Spleen (tissue), 11 donors: Measurements from ENCODE around the gene PLS1. TPM values are rescaled to one million over a fixed set of nuclear protein-coding genes. Genes with fewer than 3 reads are reported as not detected.
"Not testable (repeated sequence)": the region's sequence is repeated elsewhere in the genome, so short reads cannot be mapped to it uniquely, and the experiment has no call there.

Source experiments
- DNase-seq: peaks from one replicate; pipeline ENCODE4 v3.0.0-alpha.2; 2020
- H3K27ac ChIP-seq, 8 donors: fragments of 200-600 bp; sonication (generic) in 7 of 8; 1 replicate in 4 of 8; 2 replicates in 4 of 8; pipeline versions ENCODE4 v1.5.0 to v1.8.0; 2016 to 2021; ENCODE audit warnings: inconsistent platforms in 4 of 8, mild to moderate bottlenecking in 4 of 8, moderate library complexity in 1 of 8
- H3K27me3 ChIP-seq, 7 donors: fragments of 200-600 bp; sonication (generic) in 6 of 7; replicated peaks in 1 of 7; 1 replicate in 4 of 7; 2 replicates in 3 of 7; pipeline versions ENCODE4 v1.5.0 to v1.8.0; 2016 to 2021; ENCODE audit warnings: inconsistent platforms in 3 of 7, mild to moderate bottlenecking in 1 of 7
- H3K36me3 ChIP-seq, 6 donors: fragments of 200-600 bp; sonication (generic) in 5 of 6; 1 replicate in 4 of 6; 2 replicates in 2 of 6; pipeline versions ENCODE4 v1.5.0 to v1.8.0; 2016 to 2021; ENCODE audit warnings: inconsistent platforms in 2 of 6
- H3K4me1 ChIP-seq, 6 donors: fragments of 200-600 bp; sonication (generic) in 5 of 6; 1 replicate in 3 of 6; 2 replicates in 3 of 6; pipeline versions ENCODE4 v1.5.0 to v1.8.0; 2016 to 2021; ENCODE audit warnings: inconsistent platforms in 3 of 6
- H3K4me3 ChIP-seq, 8 donors: fragments of 200-600 bp; sonication (generic) in 7 of 8; 1 replicate in 4 of 8; 2 replicates in 4 of 8; pipeline versions ENCODE4 v1.5.0 to v1.8.0; 2016 to 2021; ENCODE audit warnings: inconsistent platforms in 4 of 8, mild to moderate bottlenecking in 4 of 8, moderate library complexity in 2 of 8
- H3K9me3 ChIP-seq, 8 donors: fragments of 200-600 bp; sonication (generic) in 7 of 8; 1 replicate in 4 of 8; 2 replicates in 4 of 8; pipeline versions ENCODE4 v1.5.0 to v1.8.0; 2016 to 2021; ENCODE audit warnings: inconsistent platforms in 4 of 8
- POLR2A ChIP-seq, 3 donors: fragments of 450-650 bp; IDR thresholded peaks; one replicate each; pipeline ENCODE4 v1.5.1; 2017; ENCODE audit warnings: antibody characterized with exemption in 3 of 3, mild to moderate bottlenecking in 1 of 3
- POLR2AphosphoS5 ChIP-seq, 3 donors: sonication (generic); formaldehyde crosslinking; IDR thresholded peaks; one replicate each; pipeline ENCODE4 v1.5.1; 2017; ENCODE audit warnings: antibody characterized with exemption in 3 of 3
- WGBS, 5 donors: extraction: QIAGEN DNeasy Blood & Tissue Kit in 3 of 5; methylation state at CpG; one replicate each; pipeline versions ENCODE4 v1.1.5 to v1.1.7; 2013 to 2018; 5-methylcytosine and 5-hydroxymethylcytosine counted together
- intact Hi-C: fragments of 100-400 bp; cut with DNase I; formaldehyde crosslinking; loops from one replicate; pipeline ENCODE4 v1.15.0; 2023; ENCODE audit warnings: low total_unique reads
- polyA plus RNA-seq, 3 donors: library from polyadenylated mRNA; stranded (reverse); fragments of 200-250 nt; gene quantifications; one replicate each; pipeline ENCODE4 v1.2.1, GENCODE V29; 2013
- total RNA-seq, 7 donors: library from RNA; depleted of rRNA in 3 of 7; stranded (reverse); fragments of >200 nt in 3 of 7; fragmentation: NEBNext Ultra II Directional in 4 of 7; extraction: Animal tissue kit (Norgen Biotek cat#: 25700) in 4 of 7; gene quantifications; one replicate each; pipeline versions ENCODE4 v1.1.0 to v1.2.1, GENCODE V29; 2016 to 2021
- TF ChIP-seq, protein P1 (sequence below), 11 experiments: fragments of 200-600 bp in 7 of 11; fragments of 450-650 bp in 4 of 11; sonication (generic) in 4 of 11; IDR thresholded peaks in 8 of 11; conservative IDR thresholded peaks in 3 of 11; 1 replicate in 7 of 11; 2 replicates in 4 of 11; pipeline versions ENCODE4 v1.4.0 to v1.8.0; 2016 to 2021; ENCODE audit warnings: antibody characterized with exemption in 11 of 11, inconsistent platforms in 4 of 11, mild to moderate bottlenecking in 1 of 11
- donor health status: healthy with polysubstance abuse.
- donor health status: DM: no; HTN: no; CAD: no; lungs with moderate emphysema.
- donor health status: DM: no; HTN: no; CAD: no.
- donor health status: Bipolar disorder and iron deficiency.
- donor health status: healthy.
- donor health status: DM: no; HTN: no; CAD: no.
- donor health status: DM: yes; HTN: yes; CAD: no.

The PLS1 gene
- total and polyA plus RNA-seq, 10 donors: 0.09 to 3.0 (median 1.2) TPM

DNA sequence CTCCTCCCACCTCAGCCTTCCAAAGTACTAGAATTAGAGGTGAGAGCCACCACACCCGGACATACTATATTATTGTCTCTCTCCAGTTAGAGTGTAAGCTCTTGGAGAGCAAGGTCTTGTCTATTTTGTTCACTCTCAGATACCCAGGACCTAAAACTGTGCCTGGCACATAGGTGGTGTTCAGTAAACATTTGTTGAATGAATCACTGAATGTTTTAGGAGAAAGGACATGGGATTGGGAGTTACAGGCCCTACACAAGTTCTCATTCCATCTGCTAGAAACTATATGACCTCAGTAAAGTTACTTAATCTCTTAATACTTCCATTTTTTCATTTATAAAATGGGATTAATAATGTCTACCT, 16.2 kb upstream of the PLS1 start:
- no peak overlapping the region for H3K4me3 ChIP-seq
- H3K4me1 ChIP-seq: peaks cover 24 to 43% (median 36%) of the 10 kb centered on the region in 6 donors
- H3K27me3 ChIP-seq: no peaks in the 10 kb centered on the region
- intact Hi-C loops: loop anchor here (5.0 kb wide), 1 partner anchor 417 kb away; no protein-coding TSS in a partner anchor
- no peak for DNase-seq
- H3K27ac ChIP-seq: peak overlapping the region in 1 of 8 donors; percentile 94
- H3K9me3 ChIP-seq: no peaks in the 10 kb centered on the region
- H3K36me3 ChIP-seq: no peaks in the 10 kb centered on the region
- whole genome bisulfite sequencing, 5 donors: 91 to 100% (median 94%) methylated on average over 1 of the region's 1 CpG
- TF ChIP-seq POLR2A (IDR thresholded peaks at IDR 0.05): no peak
- TF ChIP-seq, protein P1, sequence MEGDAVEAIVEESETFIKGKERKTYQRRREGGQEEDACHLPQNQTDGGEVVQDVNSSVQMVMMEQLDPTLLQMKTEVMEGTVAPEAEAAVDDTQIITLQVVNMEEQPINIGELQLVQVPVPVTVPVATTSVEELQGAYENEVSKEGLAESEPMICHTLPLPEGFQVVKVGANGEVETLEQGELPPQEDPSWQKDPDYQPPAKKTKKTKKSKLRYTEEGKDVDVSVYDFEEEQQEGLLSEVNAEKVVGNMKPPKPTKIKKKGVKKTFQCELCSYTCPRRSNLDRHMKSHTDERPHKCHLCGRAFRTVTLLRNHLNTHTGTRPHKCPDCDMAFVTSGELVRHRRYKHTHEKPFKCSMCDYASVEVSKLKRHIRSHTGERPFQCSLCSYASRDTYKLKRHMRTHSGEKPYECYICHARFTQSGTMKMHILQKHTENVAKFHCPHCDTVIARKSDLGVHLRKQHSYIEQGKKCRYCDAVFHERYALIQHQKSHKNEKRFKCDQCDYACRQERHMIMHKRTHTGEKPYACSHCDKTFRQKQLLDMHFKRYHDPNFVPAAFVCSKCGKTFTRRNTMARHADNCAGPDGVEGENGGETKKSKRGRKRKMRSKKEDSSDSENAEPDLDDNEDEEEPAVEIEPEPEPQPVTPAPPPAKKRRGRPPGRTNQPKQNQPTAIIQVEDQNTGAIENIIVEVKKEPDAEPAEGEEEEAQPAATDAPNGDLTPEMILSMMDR (IDR thresholded peaks at IDR 0.05 in 8 of 11, conservative IDR thresholded peaks at IDR 0.05 in 3 of 11): no peak
- TF ChIP-seq POLR2AphosphoS5 (IDR thresholded peaks at IDR 0.05): no peak

DNA sequence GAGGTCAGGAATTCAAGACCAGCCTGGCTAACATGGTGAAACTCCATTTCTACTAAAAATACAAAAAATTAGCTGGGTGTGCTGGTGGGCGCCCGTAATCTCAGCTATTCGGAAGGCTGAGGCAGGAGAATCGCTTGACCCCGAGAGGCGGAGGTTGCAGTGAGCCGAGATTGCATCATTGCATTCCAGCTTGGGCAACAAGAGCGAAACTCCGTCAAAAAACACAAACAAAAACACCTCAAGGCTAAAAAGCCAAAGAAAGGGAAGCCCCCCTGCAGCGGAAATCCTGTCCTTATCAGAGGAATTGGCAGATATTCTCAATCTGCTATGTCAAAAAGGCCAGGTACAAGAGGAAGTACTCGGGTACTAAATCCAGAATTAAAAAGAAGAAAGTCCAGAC, 15.1 kb upstream of the PLS1 start:
- not testable (repeated sequence) for DNase-seq, H3K36me3 ChIP-seq, H3K4me3 ChIP-seq, H3K9me3 ChIP-seq, H3K27me3 ChIP-seq
- intact Hi-C loops: loop anchor here (5.0 kb wide), 1 partner anchor 416 kb away; no protein-coding TSS in a partner anchor
- Histone ChIP-seq H3K4me1 (peaks cover 18 to 33% (median 27%) of the 10 kb centered on the region in 6 donors), H3K27ac (peak overlapping the region in 2 of 8 donors; percentile 1 to 5)
- WGBS, 5 donors: 57 to 78% (median 69%) methylated on average over 11 of the region's 11 CpGs

DNA sequence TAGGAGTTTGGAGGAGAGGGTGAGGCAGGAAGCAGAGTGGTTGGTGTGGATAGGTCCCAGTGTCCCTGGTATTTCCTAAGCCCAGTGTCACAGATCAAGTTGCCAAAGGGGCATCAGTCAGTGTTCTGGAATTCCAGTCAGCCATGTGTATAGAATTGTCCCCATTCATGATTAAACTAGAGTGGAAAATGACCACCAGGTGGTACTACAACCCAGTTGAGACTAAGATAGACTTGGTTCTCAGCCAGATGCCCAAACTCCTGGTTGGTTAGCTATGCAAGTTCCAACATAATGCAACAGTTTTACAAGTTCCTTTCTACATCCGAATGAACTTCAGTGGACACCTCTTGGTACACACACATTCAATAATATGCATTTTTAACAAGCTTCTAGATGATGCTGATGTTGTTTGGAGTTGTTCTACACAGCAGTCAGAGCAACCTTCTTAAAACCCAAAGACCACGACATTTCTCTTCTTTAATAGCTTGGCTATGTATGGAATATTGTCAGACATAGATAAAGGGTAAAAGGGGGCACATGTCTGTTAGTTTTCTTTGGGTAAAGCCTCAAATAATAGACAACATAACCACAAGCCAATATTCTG, 9.3 kb upstream of the PLS1 start:
- WGBS, 5 donors: 44 to 60% (median 46%) methylated on average over 2 of the region's 2 CpGs
- no peaks in the 10 kb centered on the region for H3K36me3 ChIP-seq
- TF ChIP-seq, protein P1 (IDR thresholded peaks at IDR 0.05 in 8 of 11, conservative IDR thresholded peaks at IDR 0.05 in 3 of 11): peak in 9 of 11 experiments; percentile 16 to 56 (median 50)
- TF ChIP-seq POLR2A (IDR thresholded peaks at IDR 0.05): no peak
- intact Hi-C loops: no loop called here
- H3K4me3 ChIP-seq: no peak overlapping the region
- H3K4me1 ChIP-seq: peaks cover 0 to 5% (median 0%) of the 10 kb centered on the region in 6 donors
- no peak for DNase-seq
- H3K27ac ChIP-seq: no peak overlapping the region
- H3K27me3 ChIP-seq: no peaks in the 10 kb centered on the region
- no peaks in the 10 kb centered on the region for H3K9me3 ChIP-seq

DNA sequence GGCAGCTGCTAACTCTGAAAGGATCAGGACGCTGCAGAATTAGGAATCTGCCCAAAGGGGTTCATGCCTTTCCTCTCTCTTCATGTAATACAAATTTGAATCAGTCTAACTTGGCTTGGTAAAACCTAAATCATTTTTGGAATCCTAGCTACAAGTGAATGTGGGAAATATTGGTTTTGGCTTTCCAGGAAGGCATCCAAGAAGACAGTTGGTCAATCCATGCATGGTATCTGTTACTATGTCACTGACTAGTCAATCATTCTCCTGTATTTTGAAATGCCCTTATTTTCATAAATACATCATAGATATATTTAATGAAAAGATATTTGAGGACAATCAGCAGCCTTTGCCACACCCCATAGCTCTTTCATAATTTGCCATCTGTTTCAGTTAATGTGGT, 7.5 kb upstream of the PLS1 start:
- H3K4me1 ChIP-seq: peaks cover 0 to 5% (median 0%) of the 10 kb centered on the region in 6 donors
- WGBS, 5 donors: 86 to 96% (median 89%) methylated on average over 1 of the region's 1 CpG
- TF ChIP-seq POLR2A (IDR thresholded peaks at IDR 0.05): no peak
- TF ChIP-seq, protein P1 (IDR thresholded peaks at IDR 0.05 in 8 of 11, conservative IDR thresholded peaks at IDR 0.05 in 3 of 11): no peak
- no peak for TF ChIP-seq POLR2AphosphoS5 (IDR thresholded peaks at IDR 0.05)
- no peaks in the 10 kb centered on the region for H3K27me3 ChIP-seq
- H3K36me3 ChIP-seq: no peaks in the 10 kb centered on the region
- intact Hi-C loops: no loop called here
- DNase-seq: no peak
- no peak overlapping the region for H3K27ac ChIP-seq
- no peak overlapping the region for H3K4me3 ChIP-seq
- H3K9me3 ChIP-seq: no peaks in the 10 kb centered on the region

DNA sequence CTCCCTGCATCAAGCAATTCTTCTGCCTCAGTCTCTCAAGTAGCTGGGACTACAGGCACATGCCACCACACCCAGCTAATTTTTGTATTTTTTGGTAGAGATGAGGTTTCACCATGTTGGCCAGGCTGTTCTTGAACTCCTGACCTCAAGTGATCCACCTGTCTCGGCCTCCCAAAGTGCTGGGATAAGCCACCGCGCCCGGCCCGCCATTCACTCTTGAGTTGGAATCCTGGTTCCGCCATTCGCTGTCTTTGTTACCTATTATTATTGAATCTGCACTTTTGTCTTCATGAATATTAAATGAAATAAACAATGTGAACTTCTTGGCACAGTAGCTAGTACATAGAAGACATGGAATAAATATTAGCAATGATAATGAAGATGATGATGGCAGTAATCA, 3.9 kb upstream of the PLS1 start:
- peaks cover 0 to 21% (median 13%) of the 10 kb centered on the region in 6 donors for H3K4me1 ChIP-seq
- not testable (repeated sequence) for H3K9me3 ChIP-seq, DNase-seq, H3K4me3 ChIP-seq, H3K36me3 ChIP-seq, H3K27me3 ChIP-seq, H3K27ac ChIP-seq
- WGBS, 5 donors: 93 to 98% (median 95%) methylated on average over 7 of the region's 7 CpGs
- intact Hi-C loops: loop anchor here (10.0 kb wide), 1 partner anchor 133 kb away; the partner anchor contains the start of gene TRPC1
